KMS-11 (cell line): ENCODE measurements around the gene RGSL1.
A peak's percentile ranks its signal among the peaks of the same experiment; 100 is the strongest.

Source experiments
- H2AFZ ChIP-seq: fragments of 200-600 bp; sonication (generic); 2 replicates; pipeline ENCODE4 v1.6.1; 2016; ENCODE audit warnings: antibody characterized with exemption, mixed run types, low read depth
- H3K27ac ChIP-seq: fragments of 200-600 bp; sonication (generic); 2 replicates; pipeline ENCODE4 v1.6.1; 2016; ENCODE audit warnings: mild to moderate bottlenecking, mixed run types
- H3K27me3 ChIP-seq: fragments of 200-600 bp; sonication (generic); 2 replicates; pipeline ENCODE4 v1.6.1; 2017; ENCODE audit warnings: mild to moderate bottlenecking, low read depth, mixed run types, moderate library complexity; ENCODE audit not compliant: insufficient read depth
- H3K36me3 ChIP-seq: fragments of 200-600 bp; sonication (generic); 2 replicates; pipeline ENCODE4 v1.6.1; 2017; ENCODE audit warnings: mild to moderate bottlenecking, mixed run types; ENCODE audit not compliant: insufficient read depth
- H3K4me1 ChIP-seq: fragments of 200-600 bp; sonication (generic); 2 replicates; pipeline ENCODE4 v1.6.1; 2016; ENCODE audit warnings: mild to moderate bottlenecking, low read depth, mixed run types; ENCODE audit not compliant: poor library complexity, severe bottlenecking
- H3K4me2 ChIP-seq: fragments of 200-600 bp; sonication (generic); 2 replicates; pipeline ENCODE4 v1.7.0; 2016; ENCODE audit warnings: mild to moderate bottlenecking, mixed run types
- H3K4me3 ChIP-seq: fragments of 200-600 bp; sonication (generic); IDR thresholded peaks from 2 replicates; pipeline ENCODE4 v1.6.1; 2017; ENCODE audit warnings: low read depth, low read length, mixed read lengths; ENCODE audit not compliant: insufficient read depth
- H3K79me2 ChIP-seq: fragments of 200-600 bp; sonication (generic); 2 replicates; pipeline ENCODE4 v1.6.1; 2016; ENCODE audit warnings: low read depth, mixed run types; ENCODE audit not compliant: insufficient read depth
- H3K9ac ChIP-seq: fragments of 200-600 bp; sonication (generic); 2 replicates; pipeline ENCODE4 v1.6.1; 2016; ENCODE audit warnings: mild to moderate bottlenecking, mixed run types
- H4K20me1 ChIP-seq: fragments of 200-600 bp; sonication (generic); 2 replicates; pipeline ENCODE4 v1.6.1; 2016; ENCODE audit warnings: mild to moderate bottlenecking, mixed run types; ENCODE audit not compliant: insufficient read depth
- CTCF ChIP-seq: fragments of 200-600 bp; sonication (generic); conservative IDR thresholded peaks from 2 replicates; pipeline ENCODE4 v1.6.1; 2017; ENCODE audit warnings: low read depth, mild to moderate bottlenecking, antibody characterized with exemption, low read length, moderate library complexity, mixed read lengths

Gene RGSL1

GRCh38 chr1:182588500-182589396, 138.8 kb downstream of the RGSL1 start, which contains the start of gene RNASEL:
Gene RNASEL, minus strand, starts transcription at chr1:182589256. Its CDS starts 2,450 bp downstream, at chr1:182586806.
- H2AFZ ChIP-seq, result peak within 1 kb of the TSS; percentile 95
- H3K4me3 ChIP-seq, result peak within 1 kb of the TSS; percentile 99
- no peaks in the 10 kb centered on the region for H4K20me1 ChIP-seq
- H3K79me2 ChIP-seq, result no peaks in the 10 kb centered on the region
- 0 out of 2 replicates have a peak, but pooled peaks have one; percentile 6 for TF ChIP-seq CTCF
- no peaks in the 10 kb centered on the region for H3K27me3 ChIP-seq
- H3K27ac ChIP-seq, result peak within 1 kb of the TSS; percentile 79
- H3K4me1 ChIP-seq, result peaks cover 18% of the 10 kb centered on the region
- no peaks in the 10 kb centered on the region; the same call in 1 of the 2 replicates for H3K36me3 ChIP-seq
- H3K9ac ChIP-seq, result peak within 1 kb of the TSS; percentile 88
- peak within 1 kb of the TSS; percentile 79 for H3K4me2 ChIP-seq

GRCh38 chr1:182589520-182589919, 139.6 kb downstream of the RGSL1 start:
- H4K20me1 ChIP-seq, result no peaks in the 10 kb centered on the region
- H2AFZ ChIP-seq, result peak overlapping the region; percentile 95
- H3K27ac ChIP-seq, result peak overlapping the region; percentile 79; the same call in 1 of the 2 replicates
- no peak for TF ChIP-seq CTCF
- no peaks in the 10 kb centered on the region; the same call in 1 of the 2 replicates for H3K36me3 ChIP-seq
- H3K4me1 ChIP-seq, result peaks cover 18% of the 10 kb centered on the region
- peak overlapping the region; percentile 88; the same call in 1 of the 2 replicates for H3K9ac ChIP-seq
- no peak overlapping the region for H3K4me3 ChIP-seq
- H3K27me3 ChIP-seq, result no peaks in the 10 kb centered on the region
- H3K4me2 ChIP-seq, result peak overlapping the region; percentile 79
- no peaks in the 10 kb centered on the region for H3K79me2 ChIP-seq

DNA sequence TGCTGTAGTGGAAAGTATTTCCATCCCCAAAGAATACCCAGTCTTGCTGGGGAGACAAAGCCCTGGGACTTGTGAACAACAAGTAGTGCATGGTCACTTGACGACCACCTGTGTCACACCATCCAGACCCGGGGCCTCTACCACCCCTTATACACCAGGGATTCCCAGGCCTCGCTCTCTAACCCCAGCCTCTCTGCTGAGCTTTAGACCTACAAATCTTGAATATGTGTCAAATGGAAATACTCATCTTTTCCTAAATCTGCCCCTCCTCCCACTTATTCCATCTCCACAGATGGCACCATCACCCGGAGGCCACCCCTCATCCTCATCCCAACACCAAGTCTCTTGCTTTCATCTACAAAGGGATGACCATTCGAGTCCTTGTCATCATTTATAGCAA, 140.0 kb downstream of the RGSL1 start:
- no peak overlapping the region for H3K9ac ChIP-seq
- H3K27ac ChIP-seq, result no peak overlapping the region
- no peaks in the 10 kb centered on the region; the same call in 1 of the 2 replicates for H3K36me3 ChIP-seq
- TF ChIP-seq CTCF, result no peak
- peaks cover 18% of the 10 kb centered on the region for H3K4me1 ChIP-seq
- H4K20me1 ChIP-seq, result no peaks in the 10 kb centered on the region
- peak overlapping the region; percentile 95; the same call in 1 of the 2 replicates for H2AFZ ChIP-seq
- H3K4me3 ChIP-seq, result no peak overlapping the region
- no peaks in the 10 kb centered on the region for H3K79me2 ChIP-seq
- H3K4me2 ChIP-seq, result no peak overlapping the region
- H3K27me3 ChIP-seq, result no peaks in the 10 kb centered on the region

DNA sequence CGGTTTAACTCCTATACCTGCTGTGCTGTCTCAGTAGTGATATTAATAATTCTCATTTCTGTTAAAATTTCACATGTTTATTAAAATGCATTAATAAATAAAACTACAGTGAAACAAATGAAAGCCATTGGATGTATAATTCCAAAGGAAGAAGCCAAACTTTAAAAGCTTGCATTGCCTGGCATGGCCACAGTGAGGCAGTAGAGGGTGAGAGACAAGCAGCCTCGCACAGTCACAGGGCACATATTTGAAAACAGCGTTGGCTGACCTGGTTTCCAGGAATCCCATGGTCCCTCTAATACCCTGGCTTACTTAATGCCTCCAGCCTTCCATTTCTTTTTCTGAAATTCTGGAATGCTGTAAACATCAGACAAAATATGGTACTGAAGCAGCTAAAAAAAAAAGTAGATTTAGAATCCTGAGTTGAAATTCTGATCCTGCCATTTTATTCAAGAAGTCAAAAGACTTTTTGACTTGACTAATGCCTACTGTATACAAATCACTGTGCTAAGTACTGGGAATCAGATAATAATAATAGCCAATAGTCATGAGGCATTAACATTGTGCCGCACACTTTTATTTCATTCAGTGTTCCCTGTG, 145.8 kb downstream of the RGSL1 start:
- peaks cover 2% of the 10 kb centered on the region for H3K4me1 ChIP-seq
- no peak overlapping the region for H3K27ac ChIP-seq
- TF ChIP-seq CTCF, result peak; percentile 97
- H3K9ac ChIP-seq, result no peak overlapping the region
- H3K27me3 ChIP-seq, result no peaks in the 10 kb centered on the region
- H3K36me3 ChIP-seq, result peaks cover 3% of the 10 kb centered on the region; the same call in 1 of the 2 replicates
- peaks cover 10% of the 10 kb centered on the region for H4K20me1 ChIP-seq
- H3K79me2 ChIP-seq, result peaks cover 2% of the 10 kb centered on the region; the same call in 1 of the 2 replicates
- H3K4me2 ChIP-seq, result 0 out of 2 replicates have a peak overlapping the region, but pooled peaks have one; percentile 1
- no peak overlapping the region for H2AFZ ChIP-seq
- no peak overlapping the region for H3K4me3 ChIP-seq
